Fibroblast of the conjunctiva (primary cell): ENCODE results near the gene RTN4RL1.
"Not testable (repeated sequence)": the region's sequence is repeated elsewhere in the genome, so short reads cannot be mapped to it uniquely, and the experiment has no call there.

Experiments
- DNase-seq: peaks from one replicate; pipeline ENCODE4 v3.0.0-alpha.2; 2010; ENCODE audit warnings: low read depth

The RTN4RL1 gene

DNA sequence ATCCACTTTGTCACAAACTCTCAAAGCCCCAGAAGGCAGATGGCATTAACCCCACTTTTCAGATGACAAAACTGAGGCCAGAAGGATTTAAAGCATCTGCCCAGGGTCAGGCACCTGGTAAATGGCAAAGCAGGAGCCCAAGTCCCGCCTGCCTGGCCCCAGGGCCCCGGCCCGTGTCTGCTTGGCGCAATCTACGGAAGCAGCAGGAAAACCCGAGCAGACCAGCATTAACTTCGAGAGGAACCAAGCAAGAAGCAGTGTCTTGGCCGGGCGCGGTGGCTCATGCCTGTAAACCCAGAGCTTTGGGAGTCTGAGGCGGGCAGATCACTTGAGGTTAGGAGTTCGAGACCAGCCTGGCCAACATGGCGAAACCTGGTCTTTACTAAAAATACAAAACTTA lies 21.6 kb downstream of the RTN4RL1 start:
- no peak for DNase-seq

DNA sequence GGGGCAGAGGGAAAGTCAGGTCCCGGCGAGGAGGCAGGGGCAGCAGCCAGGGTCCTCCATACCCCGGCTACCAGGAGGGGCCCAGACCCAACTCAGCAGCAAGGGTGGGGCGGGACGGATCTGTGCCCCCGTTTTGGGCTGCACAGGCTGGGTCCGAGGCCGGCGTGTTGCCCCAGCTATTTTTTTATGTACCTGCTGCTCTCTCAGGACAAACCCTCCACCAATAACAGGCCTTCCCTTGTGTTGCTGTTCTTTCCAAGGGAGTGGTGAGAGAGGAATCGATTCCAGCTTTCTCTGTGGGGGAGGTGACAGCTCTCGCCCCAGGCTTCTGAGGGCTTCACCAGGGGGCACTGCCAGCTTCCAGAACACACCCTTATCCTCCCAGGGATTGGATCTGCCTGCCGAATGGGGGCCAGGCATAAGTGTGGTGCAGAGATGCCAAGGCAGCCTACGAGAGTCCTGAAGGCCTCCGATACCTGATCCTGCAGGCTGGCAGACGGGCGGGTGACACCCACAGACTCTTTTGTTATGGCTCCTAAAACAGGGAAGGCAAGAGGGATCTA lies 22.3 kb downstream of the RTN4RL1 start:
- DNase-seq, result no peak

DNA sequence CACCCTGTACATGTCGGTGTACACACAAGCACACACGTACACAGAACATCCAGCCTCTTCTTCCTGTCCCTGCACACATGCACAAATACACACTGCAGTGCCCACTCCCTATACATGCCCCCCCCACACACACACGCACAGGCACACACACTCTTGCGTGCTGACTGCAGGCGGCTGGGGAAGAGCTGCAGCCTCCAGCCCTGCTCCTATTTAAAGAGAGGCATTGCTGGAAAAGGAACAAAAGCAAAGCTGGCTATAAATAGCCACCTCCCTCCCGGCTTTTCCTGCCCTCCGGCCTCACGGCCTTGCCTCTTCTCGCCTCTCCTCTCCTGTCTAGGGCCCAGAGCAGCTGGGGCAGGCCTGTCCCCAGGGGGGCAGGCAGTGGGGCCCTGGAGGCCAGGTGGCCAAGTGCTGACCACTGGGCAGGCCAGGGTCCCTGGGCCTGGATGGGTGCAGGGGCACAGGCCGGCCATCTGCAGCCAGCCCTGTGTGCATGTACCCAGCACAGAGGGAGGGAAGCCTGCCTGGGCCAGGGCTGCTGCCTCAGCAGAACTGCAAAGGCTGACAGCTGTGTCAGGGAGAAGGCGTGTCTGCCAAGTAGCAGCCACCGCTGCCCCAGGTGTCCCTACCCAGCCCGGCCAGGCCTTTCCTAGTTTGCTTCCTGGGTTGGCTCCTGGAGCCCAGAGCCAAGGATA lies 25.4 kb downstream of the RTN4RL1 start:
- no peak for DNase-seq

DNA sequence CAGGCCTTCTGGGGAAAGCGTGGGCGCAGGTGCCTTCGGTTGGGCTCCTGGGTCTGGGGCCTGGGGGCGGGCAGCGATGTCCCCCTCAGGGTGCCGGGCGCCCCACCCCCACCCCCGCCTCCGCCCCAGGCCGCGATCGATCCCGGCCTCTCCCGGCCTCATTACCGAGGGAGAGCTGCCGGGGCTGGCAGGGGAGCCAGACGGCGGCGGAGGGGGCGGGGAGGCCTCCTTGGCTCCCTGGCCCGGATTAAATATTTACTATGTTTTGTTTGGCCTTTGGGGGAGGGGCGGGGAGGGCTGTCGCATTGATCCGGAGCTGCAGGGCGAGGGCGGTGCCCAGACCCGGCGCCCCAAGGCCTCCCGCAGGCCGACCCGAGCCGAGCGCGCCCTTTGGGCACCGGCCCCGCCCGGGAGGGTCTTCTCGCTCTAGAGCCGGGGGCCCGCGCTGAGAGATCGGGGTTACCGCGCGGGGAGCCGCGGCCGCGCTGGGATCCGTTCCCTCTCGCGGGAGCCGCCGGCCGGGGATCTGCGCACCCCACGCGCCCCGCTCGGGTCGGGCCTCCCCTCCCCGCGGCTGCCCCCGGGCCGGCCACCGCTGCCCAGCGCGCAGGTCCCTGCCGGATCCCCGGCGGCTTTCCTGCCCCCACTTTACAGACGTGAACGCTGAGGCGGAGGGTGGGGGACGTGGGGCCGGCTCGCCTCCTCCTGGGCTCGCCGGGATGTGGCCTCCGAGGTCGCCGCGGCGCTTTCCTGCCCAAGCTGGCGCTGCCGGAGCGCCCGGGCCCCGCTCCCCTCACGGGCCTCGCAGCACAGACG lies 27.0 kb downstream of the RTN4RL1 start:
- no peak for DNase-seq

DNA sequence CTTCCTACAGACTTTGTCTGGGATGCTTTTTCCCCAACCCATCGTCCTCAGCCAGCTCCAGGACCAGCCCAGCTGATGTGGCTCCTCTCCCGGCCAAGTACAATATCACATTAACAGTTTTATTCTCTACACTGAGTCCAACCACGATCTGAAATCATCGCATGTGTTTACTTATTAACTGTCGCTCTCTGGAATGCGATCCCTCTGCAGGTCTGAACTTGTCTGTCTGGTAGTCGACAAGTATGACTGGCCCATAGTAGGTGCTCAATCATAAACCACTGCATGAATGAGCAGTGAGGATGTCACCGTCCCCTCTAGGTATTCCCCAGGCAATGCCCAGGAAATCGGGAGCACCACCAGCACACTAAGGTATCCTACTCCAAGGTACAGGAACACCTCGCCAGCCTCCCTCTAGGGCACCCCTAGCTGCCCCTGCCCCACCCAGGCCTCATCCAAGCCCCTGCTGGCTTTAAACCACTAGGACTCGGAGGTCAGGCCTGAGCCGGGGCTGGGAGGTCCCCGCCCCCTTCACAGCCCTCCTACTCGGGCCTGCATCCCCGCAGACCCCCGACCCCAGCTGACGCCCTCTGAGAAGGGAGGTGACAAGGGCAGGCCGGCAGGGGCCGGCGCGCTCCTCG lies 27.7 kb downstream of the RTN4RL1 start:
- DNase-seq, result no peak

DNA sequence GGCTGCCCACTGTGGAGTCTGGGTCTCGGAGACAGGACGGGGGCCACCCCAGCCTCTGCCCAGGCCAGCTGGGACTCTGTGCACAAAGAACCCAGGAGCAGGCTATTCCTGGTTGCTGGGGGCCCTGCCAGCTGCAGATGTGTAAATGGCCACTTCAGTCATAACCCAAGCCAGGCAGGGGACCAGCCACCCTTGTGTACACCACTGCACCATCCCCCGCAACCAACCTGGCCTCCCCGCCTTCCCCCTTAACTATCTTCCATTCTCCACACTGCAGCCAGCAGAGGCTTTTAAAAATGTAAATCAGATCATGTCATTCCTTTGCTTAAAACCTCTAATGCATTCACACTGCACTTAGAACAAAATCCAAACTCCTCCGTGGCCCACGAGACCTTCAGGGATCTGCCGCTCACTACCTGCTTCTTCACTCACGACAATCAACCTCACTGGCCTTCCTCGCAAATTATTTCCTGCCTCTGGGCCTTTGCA lies 28.3 kb downstream of the RTN4RL1 start:
- no peak for DNase-seq

DNA sequence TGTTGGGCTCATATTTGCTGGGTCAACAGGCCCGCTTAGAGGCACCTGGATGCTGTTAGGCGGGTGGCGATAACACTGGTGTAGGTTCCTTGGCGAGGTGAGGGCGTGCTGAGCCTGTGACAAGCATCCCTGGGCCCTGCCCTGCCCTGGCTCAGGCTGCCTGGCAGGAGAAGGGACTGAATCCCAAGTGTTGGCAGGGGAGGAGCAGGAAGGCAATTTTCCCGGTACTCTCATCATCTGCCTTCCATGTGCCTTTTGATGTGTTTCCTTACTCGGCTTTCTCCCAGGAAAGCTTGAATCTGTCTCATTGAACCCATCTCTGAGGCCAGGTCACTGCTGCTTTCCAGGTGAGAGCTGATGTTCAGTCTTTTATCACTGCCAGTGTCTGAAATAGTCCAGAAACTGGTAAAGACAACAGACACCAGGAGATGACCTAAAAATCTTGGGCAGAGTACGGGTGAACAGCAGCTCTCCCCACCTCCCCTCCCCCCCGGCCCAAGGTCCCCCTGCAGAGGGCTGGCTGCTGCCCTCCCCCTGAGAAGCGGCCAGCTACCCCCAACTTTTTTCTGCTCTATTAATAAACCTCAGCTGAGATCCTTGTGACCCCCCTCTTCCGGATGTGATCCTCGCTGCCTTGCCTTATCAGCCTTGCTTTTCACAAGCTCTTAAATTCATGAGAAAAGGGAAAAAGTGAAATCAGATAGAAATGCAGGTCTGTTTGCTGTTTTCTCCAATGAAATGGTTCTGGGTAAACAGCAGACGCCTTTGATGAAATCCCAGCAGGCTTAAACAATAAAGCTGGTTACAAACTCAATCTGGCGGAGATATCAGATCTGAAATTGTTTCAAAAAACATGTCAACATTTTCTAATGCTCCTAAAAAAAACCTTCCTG lies 29.0 kb downstream of the RTN4RL1 start:
- DNase-seq, result no peak

DNA sequence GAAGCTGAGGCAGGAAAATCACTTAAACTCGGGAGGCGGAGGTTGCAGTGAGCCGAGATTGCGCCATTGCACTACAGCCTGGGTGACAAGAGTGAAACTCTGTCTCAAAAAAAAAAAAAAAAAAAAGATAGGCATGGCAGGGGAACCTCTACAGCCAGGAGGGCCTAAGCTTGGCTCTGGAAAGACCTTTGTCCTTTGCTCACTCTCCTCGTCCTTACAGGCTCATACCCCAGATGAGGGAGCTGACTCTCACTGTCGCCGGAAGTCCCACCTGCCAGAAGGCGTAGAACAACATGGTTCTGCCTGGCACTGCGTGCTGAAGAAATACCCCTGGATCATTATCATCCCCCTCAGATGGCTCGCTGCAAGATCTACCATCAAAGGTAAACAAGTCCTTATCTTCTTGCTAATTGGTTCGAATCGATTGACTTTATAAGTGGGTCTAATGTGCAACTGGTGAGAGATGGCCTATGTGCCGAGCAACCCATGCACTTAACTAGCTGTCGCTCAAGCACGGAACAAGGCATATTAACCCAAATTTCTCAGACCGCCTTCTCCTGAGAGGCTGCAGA lies 29.7 kb downstream of the RTN4RL1 start:
- DNase-seq, result no peak

DNA sequence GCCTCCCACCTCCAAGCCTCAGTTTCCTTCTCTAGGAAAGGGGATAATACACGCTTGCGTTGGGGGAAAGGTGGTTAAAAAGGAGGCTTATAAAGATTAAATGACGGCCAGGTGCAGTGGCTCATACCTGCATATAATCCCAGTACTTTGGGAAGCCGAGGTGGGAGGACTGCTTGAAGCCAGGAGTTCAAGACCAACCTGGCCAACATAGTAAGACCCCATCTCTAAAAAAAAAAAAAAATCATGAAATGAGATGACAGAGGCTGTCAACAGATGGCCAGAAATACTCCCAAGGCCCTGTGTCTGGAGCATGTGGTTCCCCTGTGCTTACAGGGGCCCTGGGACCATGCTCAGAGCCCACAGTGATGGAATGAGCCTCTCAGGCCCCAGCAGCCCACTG lies 30.4 kb downstream of the RTN4RL1 start:
- no peak for DNase-seq

DNA sequence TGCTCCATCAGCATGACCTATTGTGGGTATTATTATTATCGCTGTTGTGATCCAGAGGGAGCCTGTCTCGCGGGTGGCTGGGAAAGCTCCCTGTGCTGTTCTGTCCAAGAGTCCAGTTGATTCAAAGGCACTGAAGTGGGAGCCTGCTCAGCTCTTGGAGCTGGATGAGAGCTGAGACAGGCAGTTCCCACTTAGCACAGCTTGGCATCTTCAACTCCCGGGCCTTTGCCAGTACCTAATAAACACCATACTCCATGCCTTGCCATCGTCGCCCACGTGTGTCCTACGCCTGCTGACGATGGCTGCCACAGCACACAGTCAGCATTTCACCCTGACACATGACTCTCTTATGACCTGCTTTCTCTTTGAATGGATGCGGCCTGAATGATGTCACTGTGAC lies 32.6 kb downstream of the RTN4RL1 start:
- no peak for DNase-seq

DNA sequence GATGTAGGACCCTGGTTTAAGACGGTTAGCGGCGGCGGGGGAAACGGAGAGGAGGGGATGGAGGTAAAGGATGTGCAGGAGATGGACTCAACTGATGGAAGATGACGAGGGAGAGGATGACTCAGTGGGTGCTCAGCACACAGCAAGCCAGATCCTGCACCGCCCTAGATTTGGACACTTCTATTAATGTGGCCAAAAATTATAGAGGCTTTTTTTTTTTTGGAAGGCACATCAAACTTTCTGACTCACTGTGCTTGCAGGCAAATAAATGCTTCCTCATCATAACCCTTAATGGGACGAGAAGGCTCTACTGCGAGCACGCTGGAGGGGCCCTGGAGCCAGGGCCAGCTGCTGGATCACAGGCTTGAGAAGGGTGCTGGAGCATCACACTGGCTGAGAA lies 36.0 kb downstream of the RTN4RL1 start:
- DNase-seq, result peak; percentile 77

DNA sequence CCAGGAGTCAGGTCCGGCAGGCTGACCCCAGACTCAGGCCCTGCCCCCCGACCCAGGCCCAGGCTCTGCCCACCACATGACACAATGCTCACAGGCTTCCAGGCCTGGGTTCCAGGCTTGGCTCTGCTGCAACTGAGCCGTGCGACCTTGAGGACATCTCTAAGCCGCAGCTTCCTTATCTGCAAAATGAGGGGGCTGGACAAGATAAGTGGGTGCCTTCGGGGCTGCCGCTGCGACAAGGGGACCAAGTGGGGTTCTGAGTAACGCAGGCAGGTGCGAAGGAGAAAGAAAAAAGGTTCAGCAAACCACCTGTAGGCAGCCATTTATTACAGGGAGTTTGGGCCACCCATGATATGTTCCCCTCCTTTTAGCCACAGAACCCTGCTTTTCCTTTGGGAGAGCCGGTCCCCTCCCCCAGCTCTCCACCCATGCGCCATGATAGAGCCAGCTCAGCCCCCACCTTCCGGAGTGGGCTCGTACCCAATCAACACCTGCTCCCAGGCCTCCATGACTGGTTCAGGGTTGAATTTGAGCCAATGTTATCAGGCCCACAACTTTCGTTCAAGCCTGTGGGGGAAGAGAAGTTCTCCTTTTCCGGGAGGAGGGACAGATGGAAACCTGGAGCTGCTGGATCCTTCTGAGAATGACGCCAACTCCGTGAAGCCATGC lies 38.2 kb downstream of the RTN4RL1 start:
- no peak for DNase-seq

DNA sequence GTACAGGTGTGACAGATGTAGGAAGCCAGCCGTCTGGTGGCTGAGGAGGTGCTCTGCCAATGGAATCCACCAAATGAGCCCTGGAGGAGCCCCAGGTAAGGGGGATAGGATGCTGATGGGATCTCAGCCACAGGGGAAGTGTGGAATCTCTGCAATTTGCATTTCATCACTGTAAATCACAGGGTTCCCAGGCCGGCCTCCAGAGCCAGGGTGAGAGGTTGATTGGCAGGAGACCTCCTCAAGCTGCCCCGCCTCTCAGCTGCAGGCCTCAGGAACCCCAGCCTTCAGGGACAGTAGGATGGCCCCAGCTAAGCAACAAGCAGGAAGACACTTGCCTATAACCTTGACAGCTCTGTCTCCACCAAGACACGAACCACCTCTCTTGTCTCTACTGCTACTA lies 39.4 kb downstream of the RTN4RL1 start:
- DNase-seq, result no peak

DNA sequence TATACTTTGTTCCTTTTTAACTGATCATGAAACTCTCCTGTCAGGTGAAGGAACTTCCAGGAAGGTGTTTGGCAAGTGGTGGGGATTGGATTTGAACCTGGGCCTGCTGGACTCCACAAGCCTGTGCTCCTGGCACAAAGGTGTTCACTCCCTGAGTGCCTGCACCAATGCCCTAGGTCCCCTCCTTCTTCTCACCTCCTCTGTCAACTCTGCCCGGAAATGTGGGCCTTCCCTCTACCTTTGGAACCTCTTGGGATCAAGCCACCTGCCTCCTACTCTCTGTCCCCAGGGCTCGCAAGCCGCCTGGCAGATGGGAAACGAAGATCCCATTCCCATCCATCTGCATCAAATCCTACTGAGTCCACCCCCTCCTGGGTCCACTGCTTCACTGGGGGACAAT lies 40.0 kb downstream of the RTN4RL1 start:
- DNase-seq, result no peak

DNA sequence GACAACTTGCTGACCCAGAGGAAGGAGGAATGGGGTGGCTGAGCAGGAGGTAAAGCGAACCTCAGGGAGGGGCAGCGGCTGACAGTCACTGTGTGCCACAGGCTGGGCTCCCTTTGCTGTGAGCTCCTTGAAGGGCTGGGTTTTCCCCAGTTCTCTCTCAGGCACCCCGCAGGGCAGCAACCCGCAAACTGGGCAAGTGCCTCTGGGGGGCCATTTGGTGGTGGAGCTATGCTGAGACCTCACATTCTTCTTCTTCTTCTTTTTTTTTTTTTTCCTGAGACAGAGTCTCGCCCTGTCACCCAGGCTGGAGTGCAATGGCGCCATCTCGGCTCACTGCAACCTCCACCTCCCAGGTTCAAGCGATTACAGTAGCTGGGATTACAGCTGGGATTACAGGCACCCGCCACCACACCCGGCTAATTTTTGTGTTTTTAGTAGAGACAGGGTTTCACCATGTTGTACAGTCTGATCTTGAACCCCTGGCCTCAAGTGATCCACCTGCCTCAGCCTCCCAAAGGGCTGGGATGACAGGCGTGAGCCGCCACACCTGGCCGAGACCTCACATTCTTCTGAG lies 42.3 kb downstream of the RTN4RL1 start:
- not testable (repeated sequence) for DNase-seq

DNA sequence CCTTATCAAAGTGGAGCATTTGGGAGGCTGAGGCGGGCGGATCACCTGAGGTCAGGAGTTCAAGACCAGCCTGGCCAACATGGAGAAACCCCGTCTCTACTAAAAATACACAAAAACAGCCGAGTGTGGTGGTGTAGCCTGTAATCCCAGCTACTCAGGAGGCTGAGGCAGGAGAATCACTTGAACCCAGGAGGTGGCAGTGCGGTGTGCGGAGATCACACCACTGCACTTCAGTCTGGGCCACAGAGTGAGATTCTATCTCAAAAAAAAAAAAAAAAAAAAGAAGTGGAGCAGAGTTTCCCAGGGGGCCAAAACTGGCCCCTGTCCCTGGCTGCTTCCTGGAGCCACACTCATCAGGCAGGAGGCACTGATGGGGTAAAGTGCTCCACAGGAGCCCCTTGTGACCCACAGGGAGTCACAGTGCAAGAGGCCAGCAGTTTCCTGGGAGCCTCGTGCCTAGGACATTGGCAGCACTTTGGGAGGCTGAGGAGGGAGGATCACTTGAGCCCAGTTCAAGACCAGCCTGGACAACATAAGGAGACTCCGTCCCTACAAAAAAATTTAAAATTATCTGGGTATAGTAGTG lies 44.4 kb downstream of the RTN4RL1 start:
- DNase-seq, result no peak

DNA sequence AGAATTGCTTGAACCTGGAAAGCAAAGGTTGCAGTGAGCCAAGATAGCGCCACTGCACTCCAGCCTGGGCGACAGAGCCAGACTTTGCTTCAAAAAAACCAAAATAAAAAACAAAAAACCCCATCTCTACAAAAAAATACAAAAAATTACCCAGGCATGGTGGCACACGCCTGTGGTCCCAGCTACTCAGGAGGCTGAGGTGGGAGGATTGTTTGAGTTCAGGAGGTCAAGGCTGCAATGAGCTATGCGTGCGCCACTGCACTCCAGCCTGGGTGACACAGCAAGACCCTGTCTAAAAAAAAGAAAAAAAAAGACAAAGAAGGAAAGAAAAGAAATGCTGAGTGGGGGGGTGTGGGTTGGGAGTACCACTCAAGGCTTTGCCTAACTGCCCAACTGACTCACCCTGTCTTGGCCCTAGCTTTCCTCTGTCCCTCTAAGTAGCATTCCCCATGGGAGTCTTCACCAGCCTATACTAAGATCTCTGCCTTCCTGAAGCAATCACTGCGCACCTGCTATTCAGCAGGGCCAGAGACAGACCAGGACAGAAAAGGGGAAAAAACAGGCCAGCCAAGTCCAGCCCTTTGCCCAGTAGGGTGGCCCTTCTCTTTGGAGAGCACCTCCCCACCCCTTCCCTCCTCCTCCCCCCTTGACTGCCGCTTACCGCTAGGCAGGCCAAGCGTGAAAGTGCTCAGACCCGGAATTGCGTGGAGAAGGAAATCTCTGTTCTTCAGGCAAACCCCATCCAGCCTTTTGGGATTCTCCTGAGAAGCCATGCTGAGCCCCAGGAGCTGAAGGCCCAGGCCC lies 45.8 kb downstream of the RTN4RL1 start:
- DNase-seq, result no peak

DNA sequence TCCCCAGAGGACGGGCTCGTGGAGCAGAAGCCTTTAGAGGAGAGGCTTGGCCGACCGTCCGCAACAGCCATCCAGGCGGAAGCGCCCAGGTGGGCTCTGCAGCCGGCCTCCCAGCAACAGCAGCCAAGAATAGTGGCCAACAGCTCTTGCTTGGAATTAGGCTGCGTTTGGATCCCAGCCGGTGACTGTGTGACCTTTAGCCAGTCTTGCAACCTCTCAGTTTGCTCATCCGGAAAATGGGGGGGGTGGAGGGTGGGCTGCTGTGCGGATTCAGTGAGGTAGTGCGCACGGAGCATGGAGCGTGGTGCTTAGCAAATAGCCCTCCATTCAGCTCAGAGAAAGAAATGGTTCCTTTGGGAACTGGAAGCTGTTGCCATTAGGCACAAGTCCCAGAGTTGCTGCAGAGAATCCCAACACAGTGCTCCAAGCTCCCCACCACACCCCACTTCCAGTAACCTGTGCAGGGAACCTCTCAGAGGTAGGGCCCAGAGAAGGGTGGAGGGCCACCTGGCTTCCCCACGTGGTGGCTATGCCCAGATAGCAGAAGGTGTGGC lies 46.7 kb downstream of the RTN4RL1 start:
- DNase-seq, result no peak
